Spleen (tissue), 11 donors: Measurements from ENCODE around the gene CHD2. TPM values are rescaled to one million over a fixed set of nuclear protein-coding genes. Genes with fewer than 3 reads are reported as not detected.
A peak's percentile ranks its signal among the peaks of the same experiment; 100 is the strongest.

Experiments used
- DNase-seq: peaks from one replicate; pipeline ENCODE4 v3.0.0-alpha.2; 2020
- H3K27ac ChIP-seq, 8 donors: fragments of 200-600 bp; sonication (generic) in 7 of 8; 1 replicate in 4 of 8; 2 replicates in 4 of 8; pipeline versions ENCODE4 v1.5.0 to v1.8.0; 2016 to 2021; ENCODE audit warnings: inconsistent platforms in 4 of 8, mild to moderate bottlenecking in 4 of 8, moderate library complexity in 1 of 8
- H3K27me3 ChIP-seq, 7 donors: fragments of 200-600 bp; sonication (generic) in 6 of 7; replicated peaks in 1 of 7; 1 replicate in 4 of 7; 2 replicates in 3 of 7; pipeline versions ENCODE4 v1.5.0 to v1.8.0; 2016 to 2021; ENCODE audit warnings: inconsistent platforms in 3 of 7, mild to moderate bottlenecking in 1 of 7
- H3K36me3 ChIP-seq, 6 donors: fragments of 200-600 bp; sonication (generic) in 5 of 6; 1 replicate in 4 of 6; 2 replicates in 2 of 6; pipeline versions ENCODE4 v1.5.0 to v1.8.0; 2016 to 2021; ENCODE audit warnings: inconsistent platforms in 2 of 6
- H3K4me1 ChIP-seq, 6 donors: fragments of 200-600 bp; sonication (generic) in 5 of 6; 1 replicate in 3 of 6; 2 replicates in 3 of 6; pipeline versions ENCODE4 v1.5.0 to v1.8.0; 2016 to 2021; ENCODE audit warnings: inconsistent platforms in 3 of 6
- H3K4me3 ChIP-seq, 8 donors: fragments of 200-600 bp; sonication (generic) in 7 of 8; 1 replicate in 4 of 8; 2 replicates in 4 of 8; pipeline versions ENCODE4 v1.5.0 to v1.8.0; 2016 to 2021; ENCODE audit warnings: inconsistent platforms in 4 of 8, mild to moderate bottlenecking in 4 of 8, moderate library complexity in 2 of 8
- H3K9me3 ChIP-seq, 8 donors: fragments of 200-600 bp; sonication (generic) in 7 of 8; 1 replicate in 4 of 8; 2 replicates in 4 of 8; pipeline versions ENCODE4 v1.5.0 to v1.8.0; 2016 to 2021; ENCODE audit warnings: inconsistent platforms in 4 of 8
- CTCF ChIP-seq, 11 experiments: fragments of 200-600 bp in 7 of 11; fragments of 450-650 bp in 4 of 11; sonication (generic) in 4 of 11; IDR thresholded peaks in 8 of 11; conservative IDR thresholded peaks in 3 of 11; 1 replicate in 7 of 11; 2 replicates in 4 of 11; pipeline versions ENCODE4 v1.4.0 to v1.8.0; 2016 to 2021; ENCODE audit warnings: antibody characterized with exemption in 11 of 11, inconsistent platforms in 4 of 11, mild to moderate bottlenecking in 1 of 11
- POLR2A ChIP-seq, 3 donors: fragments of 450-650 bp; IDR thresholded peaks; one replicate each; pipeline ENCODE4 v1.5.1; 2017; ENCODE audit warnings: antibody characterized with exemption in 3 of 3, mild to moderate bottlenecking in 1 of 3
- POLR2AphosphoS5 ChIP-seq, 3 donors: sonication (generic); formaldehyde crosslinking; IDR thresholded peaks; one replicate each; pipeline ENCODE4 v1.5.1; 2017; ENCODE audit warnings: antibody characterized with exemption in 3 of 3
- WGBS, 5 donors: extraction: QIAGEN DNeasy Blood & Tissue Kit in 3 of 5; methylation state at CpG; one replicate each; pipeline versions ENCODE4 v1.1.5 to v1.1.7; 2013 to 2018; 5-methylcytosine and 5-hydroxymethylcytosine counted together
- intact Hi-C: fragments of 100-400 bp; cut with DNase I; formaldehyde crosslinking; loops from one replicate; pipeline ENCODE4 v1.15.0; 2023; ENCODE audit warnings: low total_unique reads
- polyA plus RNA-seq, 3 donors: library from polyadenylated mRNA; stranded (reverse); fragments of 200-250 nt; gene quantifications; one replicate each; pipeline ENCODE4 v1.2.1, GENCODE V29; 2013
- total RNA-seq, 7 donors: library from RNA; depleted of rRNA in 3 of 7; stranded (reverse); fragments of >200 nt in 3 of 7; fragmentation: NEBNext Ultra II Directional in 4 of 7; extraction: Animal tissue kit (Norgen Biotek cat#: 25700) in 4 of 7; gene quantifications; one replicate each; pipeline versions ENCODE4 v1.1.0 to v1.2.1, GENCODE V29; 2016 to 2021
- donor health status: healthy with polysubstance abuse.
- donor health status: DM: no; HTN: no; CAD: no; lungs with moderate emphysema.
- donor health status: DM: no; HTN: no; CAD: no.
- donor health status: Bipolar disorder and iron deficiency.
- donor health status: healthy.
- donor health status: DM: no; HTN: no; CAD: no.
- donor health status: DM: yes; HTN: yes; CAD: no.

The CHD2 gene
- total and polyA plus RNA-seq, 10 donors: 37.3 to 232 (median 170) TPM

GRCh38 chr15:93070551-93071296, 170.6 kb downstream of the CHD2 start:
- H3K9me3 ChIP-seq: no peaks in the 10 kb centered on the region
- H3K4me1 ChIP-seq: peaks cover 3 to 26% (median 18%) of the 10 kb centered on the region in 6 donors
- intact Hi-C loops: no loop called here
- H3K36me3 ChIP-seq: no peaks in the 10 kb centered on the region
- WGBS, 5 donors: 73 to 84% (median 76%) methylated on average over 10 of the region's 10 CpGs
- no peak overlapping the region for H3K4me3 ChIP-seq
- no peak overlapping the region for H3K27ac ChIP-seq
- no peak for TF ChIP-seq CTCF (IDR thresholded peaks at IDR 0.05 in 8 of 11, conservative IDR thresholded peaks at IDR 0.05 in 3 of 11)
- TF ChIP-seq POLR2AphosphoS5 (IDR thresholded peaks at IDR 0.05): no peak
- no peak for TF ChIP-seq POLR2A (IDR thresholded peaks at IDR 0.05)
- H3K27me3 ChIP-seq: peaks cover 0 to 68% (median 31%) of the 10 kb centered on the region in 7 donors
- no peak for DNase-seq

DNA sequence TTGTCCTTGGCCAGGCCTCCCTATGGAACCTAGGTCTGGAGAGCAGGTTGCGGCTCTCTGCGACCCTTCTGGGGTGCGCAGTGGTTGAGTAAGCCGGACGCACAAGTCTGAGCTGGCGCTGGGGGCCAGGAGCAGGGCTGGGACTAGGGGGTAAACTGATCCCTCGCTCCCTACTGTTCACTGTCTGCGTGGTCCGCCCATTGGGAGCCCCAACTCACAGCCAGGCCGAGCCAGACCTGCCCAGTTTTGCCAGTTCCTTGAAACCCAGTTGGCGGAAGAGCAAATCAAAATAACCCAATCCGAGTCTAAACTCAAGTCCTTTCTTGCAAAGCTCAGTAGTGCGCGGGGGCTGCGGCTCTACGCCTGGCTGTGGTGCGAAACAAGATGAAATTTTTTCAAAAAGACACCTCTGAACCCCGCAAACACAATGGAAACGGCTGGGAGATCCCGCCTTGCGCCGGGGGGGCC, 171.4 kb downstream of the CHD2 start:
- H3K27me3 ChIP-seq: peaks cover 0 to 62% (median 31%) of the 10 kb centered on the region in 7 donors

GRCh38 chr15:93072011-93072410, 171.9 kb downstream of the CHD2 start:
- H3K36me3 ChIP-seq: no peaks in the 10 kb centered on the region
- TF ChIP-seq CTCF (IDR thresholded peaks at IDR 0.05 in 8 of 11, conservative IDR thresholded peaks at IDR 0.05 in 3 of 11) (no peak), POLR2A (IDR thresholded peaks at IDR 0.05) (no peak), POLR2AphosphoS5 (IDR thresholded peaks at IDR 0.05) (no peak)
- H3K4me3 ChIP-seq: peak overlapping the region; percentile 21 to 64 (median 38)
- H3K4me1 ChIP-seq: peaks cover 3 to 26% (median 18%) of the 10 kb centered on the region in 6 donors
- H3K27ac ChIP-seq: peak overlapping the region in 2 of 8 donors; percentile 4 to 26
- 1 to 5% (median 3%) methylated on average over 10 of the region's 10 CpGs for WGBS, 5 donors
- H3K9me3 ChIP-seq: no peaks in the 10 kb centered on the region
- DNase-seq: no peak
- H3K27me3 ChIP-seq: peaks cover 0 to 66% (median 31%) of the 10 kb centered on the region in 7 donors
- intact Hi-C loops: no loop called here

More for the DNA sequence above, 171.4 kb downstream of the CHD2 start:
- no peak for TF ChIP-seq CTCF (IDR thresholded peaks at IDR 0.05 in 8 of 11, conservative IDR thresholded peaks at IDR 0.05 in 3 of 11)
- TF ChIP-seq POLR2AphosphoS5 (IDR thresholded peaks at IDR 0.05): no peak
- TF ChIP-seq POLR2A (IDR thresholded peaks at IDR 0.05): no peak
- no peak for DNase-seq
- Histone ChIP-seq H3K27ac (no peak overlapping the region), H3K36me3 (no peaks in the 10 kb centered on the region), H3K4me3 (peak overlapping the region; percentile 12 to 64 (median 34)), H3K4me1 (peaks cover 3 to 26% (median 18%) of the 10 kb centered on the region in 6 donors), H3K9me3 (no peaks in the 10 kb centered on the region)
- 39 to 56% (median 48%) methylated on average over 21 to 22 of the region's 22 CpGs for WGBS, 5 donors
- intact Hi-C loops: no loop called here
